ENCODE results near the gene PRRC2A.

GRCh38 chr6:31621320-31621939 lies 915 bp downstream of the PRRC2A start:
- TF ChIP-seq REST (IDR thresholded peaks at IDR 0.05; ENCODE audit: borderline replicate concordance) (no peak), CTCF (IDR thresholded peaks at IDR 0.05; ENCODE audit: poor library complexity, severe bottlenecking) (no peak), TAF1 (IDR thresholded peaks at IDR 0.05; ENCODE audit: low read depth) (no peak)

Data from neural cell (in vitro differentiated cells).